GM18868 (cell line): ENCODE data around the gene MAN2B2.

ENCODE experiments used
- ATAC-seq: cut with Tn5 transposase; IDR thresholded peaks from one replicate; pipeline ENCODE4 v1.9.1; 2021; ENCODE audit warnings: mild to moderate bottlenecking, moderate library complexity; ENCODE audit not compliant: unreplicated experiment

Gene MAN2B2

DNA sequence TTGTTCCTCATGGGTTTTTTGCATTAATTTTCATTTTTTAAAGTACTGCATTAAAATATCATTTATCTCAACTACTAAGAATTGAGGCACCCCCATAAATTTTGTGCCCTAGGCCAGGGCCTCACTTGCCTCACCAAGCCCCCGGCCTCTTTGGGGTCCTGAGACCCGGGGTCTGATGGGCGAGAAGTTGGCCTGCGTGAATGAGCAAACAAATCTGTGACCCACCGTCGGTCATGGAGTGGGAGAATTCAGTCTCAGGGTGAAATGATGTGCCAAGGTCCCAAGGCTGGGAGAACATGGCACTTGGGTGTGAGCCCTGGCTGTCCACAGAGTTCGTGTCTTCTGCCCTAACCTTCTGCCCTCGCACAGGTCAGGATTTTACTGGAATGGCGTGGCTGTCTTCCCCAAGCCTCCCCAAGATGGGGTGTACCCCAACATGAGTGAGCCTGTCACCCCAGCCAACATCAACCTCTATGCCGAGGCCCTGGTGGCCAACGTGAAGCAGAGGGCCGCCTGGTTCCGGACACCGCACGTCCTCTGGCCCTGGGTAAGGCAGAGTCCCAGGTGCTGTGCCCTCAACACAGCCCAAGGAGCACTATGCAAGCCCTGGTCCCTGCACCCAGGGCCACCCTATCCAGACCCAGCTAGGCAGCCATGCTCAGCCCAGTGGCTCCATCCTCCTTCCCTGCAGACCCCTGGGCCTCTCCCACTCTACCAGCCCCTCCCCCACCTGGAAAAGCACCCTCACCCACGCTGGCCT lies 18.0 kb downstream of the MAN2B2 start:
- no peak for ATAC-seq

DNA sequence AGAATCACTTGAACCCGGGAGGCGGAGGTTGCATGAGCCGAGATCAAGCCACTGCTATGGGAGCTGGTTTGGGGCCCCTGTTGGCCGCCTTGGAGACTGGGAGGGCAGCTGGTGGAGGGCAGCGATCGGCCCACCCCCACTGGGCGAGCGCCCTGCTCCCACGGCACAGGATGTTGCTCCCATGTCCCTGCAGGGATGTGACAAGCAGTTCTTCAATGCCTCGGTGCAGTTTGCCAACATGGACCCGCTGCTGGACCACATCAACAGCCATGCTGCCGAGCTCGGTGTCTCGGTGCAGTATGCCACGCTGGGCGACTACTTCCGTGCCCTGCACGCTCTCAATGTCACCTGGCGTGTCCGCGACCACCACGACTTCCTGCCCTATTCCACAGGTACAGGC lies 19.4 kb downstream of the MAN2B2 start:
- no peak for ATAC-seq

DNA sequence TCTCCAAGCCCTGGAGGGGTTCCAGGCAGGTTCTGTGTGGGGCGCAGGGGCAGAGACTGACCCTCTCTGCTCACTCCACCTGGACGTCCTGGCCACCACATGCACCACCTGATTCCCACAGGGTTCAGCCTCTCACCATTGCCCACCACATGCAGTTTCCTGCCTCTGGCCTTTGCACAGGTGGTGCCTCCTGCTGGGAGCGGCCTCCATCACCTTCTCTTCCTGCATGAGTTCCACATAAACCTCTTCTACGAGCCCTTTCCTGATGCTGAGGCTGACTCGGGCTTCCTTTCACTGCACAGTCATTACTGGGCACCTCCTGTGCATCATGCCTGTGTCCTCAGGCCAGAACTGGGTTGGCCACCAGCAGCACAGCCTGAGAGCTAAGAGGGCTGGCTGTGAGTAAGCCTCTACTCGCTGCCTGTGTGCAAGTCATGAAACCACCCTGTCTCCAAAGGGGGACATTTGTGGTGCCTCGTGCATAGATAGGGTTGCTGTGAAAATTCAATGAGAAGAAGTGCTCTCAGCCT lies 19.9 kb downstream of the MAN2B2 start:
- ATAC-seq, result no peak

DNA sequence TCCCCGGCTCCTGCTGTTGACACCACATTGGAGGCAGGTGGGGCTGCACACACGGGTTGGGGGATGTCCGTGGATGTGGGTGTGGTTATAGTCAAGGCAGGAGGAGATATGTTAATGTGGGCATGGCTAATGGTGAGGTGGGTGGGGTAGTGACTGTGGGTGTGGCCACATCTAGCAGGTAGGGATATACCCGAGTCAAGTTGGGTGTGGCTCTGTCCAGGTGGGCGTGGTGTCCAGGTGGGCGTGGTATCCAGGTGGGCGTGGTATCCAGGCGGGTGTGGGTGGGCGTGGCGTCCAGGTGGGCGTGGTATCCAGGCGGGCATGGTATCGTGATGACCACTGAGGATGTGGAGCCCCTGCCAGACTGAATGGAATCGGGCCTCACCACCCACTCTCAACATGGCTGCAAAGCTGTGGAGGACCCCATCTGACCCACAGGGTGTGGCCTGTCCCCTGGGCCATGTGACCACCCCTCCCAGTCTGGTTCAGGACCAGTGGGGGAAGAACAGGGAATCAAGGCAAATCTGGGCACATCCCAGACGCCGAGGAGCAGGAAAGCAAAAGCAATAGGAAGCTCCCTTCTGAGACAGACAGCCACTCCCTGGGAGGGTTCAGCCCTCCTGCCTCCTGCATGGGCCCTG lies 21.0 kb downstream of the MAN2B2 start:
- no peak for ATAC-seq

DNA sequence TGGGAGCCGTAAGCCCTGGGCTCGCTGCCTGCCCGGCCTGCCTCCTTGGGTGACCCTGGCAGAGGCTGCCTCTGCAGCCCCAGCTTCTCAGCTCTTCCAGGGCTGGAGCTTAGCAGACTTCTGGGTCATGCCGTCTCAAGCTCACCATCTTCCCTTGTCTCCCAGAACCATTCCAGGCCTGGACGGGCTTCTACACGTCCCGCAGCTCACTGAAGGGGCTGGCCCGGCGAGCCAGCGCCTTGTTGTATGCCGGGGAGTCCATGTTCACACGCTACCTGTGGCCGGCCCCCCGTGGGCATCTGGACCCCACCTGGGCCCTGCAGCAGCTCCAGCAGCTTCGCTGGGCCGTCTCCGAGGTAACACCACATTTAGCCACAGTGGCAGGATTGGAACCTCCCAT lies 22.0 kb downstream of the MAN2B2 start:
- no peak for ATAC-seq

DNA sequence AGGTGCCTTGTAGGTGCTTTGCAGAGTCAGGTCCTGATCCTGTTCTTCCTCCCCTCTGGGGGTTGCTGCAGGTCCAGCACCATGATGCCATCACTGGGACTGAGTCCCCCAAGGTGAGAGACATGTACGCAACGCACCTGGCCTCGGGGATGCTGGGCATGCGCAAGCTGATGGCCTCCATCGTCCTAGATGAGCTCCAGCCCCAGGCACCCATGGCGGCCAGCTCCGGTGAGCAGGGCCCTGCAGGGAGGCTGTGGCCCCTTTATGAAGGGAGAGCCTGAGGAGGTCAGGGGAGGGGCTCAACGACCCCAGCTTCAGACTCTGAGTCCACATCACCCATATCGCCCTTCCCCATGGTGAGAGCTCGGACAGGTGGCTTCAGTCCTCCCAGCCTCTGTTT lies 23.1 kb downstream of the MAN2B2 start:
- ATAC-seq, result no peak

DNA sequence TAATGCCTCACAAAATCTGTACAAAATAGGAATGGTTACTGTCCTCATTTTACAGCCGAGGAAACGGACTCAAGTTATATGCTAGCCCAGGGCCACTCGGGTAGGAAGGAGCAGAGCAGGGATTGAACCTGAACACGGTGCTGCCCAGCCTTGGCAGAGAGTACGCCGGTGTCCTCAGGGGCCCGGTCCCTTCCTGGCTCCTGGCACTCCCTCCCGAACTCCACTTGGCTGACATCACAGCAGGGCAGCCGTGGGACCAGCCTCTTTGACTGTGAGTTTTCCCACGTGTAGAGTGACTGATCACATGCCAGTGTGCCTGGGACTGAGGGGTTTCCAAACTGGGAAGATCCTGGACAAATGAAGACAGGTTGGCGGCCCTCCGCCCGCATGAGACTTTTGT lies 23.7 kb downstream of the MAN2B2 start:
- ATAC-seq, result no peak

DNA sequence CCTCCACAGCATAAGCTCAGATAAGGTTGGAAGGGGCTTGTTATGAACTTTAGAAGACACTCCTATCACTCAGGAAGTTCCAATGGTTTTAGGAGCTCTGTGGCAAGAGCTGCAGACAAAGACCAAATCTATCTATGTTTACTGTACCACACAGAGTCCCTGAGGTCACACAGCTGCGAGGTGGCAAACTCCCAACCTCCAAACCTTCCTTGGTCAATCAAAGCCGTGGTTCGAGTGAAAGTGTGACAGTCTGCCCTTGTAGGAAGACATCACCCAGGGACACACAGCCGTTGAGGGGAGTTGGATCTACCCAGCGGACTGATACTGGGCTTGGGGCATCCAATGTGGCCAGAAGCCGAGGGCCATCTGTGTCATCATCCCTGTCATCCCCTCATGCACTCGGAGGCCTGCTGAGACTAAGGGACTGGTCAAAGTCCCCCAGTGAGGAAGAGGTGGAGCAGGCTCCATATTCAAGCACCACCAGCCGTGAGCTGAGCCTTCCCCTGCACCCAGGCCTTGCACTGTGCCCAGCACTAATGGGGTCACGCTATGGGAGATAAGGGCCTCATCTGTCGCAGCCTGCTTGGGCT lies 26.8 kb downstream of the MAN2B2 start:
- no peak for ATAC-seq

DNA sequence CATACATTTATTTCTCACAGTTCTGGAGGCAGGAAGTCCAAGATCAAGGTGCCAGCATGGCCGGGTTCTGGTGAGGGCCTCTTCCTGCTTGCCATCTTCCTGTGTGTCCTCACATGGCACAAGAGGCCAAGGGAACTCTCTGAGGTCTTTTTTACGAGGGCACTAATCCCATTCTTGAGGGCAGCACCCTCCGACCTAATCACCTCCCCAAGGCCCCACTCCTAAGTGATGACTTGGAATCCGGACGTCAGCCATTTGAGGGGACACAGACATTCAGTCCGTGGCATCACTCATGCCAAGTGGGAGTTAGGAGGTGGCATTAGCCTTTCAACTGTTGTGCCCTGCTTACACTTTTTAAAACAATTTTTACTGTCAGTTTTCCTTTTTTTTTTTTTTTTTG lies 27.3 kb downstream of the MAN2B2 start:
- no peak for ATAC-seq

DNA sequence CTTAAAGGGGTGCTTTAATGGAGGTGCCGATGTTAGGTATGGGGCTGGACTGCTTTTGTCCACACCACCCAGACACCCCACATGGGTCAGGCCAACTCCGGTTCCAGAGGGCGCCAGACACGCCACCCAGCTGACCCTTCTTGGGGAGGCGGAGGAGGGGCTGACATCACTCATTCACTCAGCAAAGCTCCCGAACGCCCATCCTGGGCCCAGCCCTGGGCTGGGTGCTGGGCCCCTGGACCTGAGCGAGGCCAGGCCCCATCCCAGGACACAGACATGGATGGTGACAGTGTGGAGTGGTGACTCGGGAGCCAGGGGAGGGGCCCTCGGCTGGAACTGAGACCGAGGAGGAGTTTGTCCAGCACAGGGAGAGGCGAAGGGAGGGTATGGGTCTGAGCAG lies 28.1 kb downstream of the MAN2B2 start:
- no peak for ATAC-seq

DNA sequence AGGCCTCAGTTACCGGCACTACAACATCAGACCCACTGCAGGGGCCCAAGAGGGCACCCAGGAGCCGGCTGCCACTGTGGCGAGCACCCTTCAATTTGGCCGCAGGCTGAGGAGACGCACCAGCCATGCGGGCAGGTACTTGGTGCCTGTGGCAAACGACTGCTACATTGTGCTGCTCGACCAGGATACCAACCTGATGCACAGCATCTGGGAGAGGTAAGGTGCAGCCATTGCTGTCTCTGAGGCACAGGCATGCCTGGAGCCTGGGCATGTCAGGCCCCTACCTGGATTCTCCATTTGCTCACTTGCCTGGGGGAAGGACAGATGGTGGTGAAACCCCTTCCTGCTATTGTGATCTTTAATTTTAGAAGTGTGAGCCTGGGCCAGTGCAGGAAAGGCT lies 30.1 kb downstream of the MAN2B2 start:
- ATAC-seq, result no peak

DNA sequence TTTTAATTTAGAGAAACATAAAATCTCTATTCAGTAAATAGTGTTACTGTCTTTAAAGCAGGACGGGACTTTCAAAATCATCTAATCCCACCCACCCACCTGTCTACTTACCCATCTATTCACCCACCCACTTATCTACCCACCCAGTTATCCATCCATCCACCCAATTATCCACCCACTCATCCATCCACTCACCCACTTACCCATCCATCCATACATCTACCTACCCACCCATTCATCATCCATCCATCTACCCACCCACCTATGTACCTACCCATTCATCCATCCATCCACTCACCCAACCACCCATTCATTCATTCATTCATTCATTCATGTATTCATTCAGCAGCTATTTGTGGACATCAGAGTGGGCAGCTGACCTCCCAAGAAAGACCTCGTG lies 30.6 kb downstream of the MAN2B2 start:
- ATAC-seq, result no peak

DNA sequence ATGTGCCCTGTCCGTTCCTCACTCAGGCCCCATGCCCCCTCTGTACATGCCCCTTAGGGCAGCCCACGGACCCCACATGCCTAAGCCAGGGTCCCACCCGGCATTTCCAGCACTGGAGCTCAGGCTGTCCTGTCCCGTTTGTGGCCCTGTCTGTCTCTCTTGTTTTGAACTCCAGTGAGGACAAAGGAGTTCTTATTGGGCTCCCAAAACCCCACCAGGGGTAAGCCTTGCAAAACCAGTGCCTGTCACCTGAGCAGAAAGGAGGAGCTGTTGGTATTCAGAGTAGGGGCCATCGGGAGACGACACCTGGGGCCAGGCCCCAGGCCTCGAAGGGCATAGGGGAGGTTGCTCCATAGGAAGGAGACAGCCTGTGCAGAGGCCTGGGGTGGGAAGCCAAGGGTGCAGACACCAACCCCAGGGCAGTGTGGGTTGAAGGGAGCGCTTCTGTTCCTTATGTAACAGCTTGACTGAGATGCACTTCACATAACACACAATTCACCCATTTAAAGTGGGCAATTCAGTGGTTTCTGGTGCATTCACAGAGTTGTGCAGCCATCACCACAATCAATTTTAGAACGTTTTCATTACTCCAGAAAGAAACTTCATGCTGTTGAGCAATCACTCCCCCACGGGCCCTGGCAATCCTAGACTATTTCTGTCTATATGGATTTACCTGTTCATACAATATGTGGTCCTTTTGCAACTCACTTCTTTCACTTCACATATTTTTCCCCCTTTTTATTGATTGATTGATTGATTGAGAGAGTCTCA lies 31.7 kb downstream of the MAN2B2 start:
- no peak for ATAC-seq

DNA sequence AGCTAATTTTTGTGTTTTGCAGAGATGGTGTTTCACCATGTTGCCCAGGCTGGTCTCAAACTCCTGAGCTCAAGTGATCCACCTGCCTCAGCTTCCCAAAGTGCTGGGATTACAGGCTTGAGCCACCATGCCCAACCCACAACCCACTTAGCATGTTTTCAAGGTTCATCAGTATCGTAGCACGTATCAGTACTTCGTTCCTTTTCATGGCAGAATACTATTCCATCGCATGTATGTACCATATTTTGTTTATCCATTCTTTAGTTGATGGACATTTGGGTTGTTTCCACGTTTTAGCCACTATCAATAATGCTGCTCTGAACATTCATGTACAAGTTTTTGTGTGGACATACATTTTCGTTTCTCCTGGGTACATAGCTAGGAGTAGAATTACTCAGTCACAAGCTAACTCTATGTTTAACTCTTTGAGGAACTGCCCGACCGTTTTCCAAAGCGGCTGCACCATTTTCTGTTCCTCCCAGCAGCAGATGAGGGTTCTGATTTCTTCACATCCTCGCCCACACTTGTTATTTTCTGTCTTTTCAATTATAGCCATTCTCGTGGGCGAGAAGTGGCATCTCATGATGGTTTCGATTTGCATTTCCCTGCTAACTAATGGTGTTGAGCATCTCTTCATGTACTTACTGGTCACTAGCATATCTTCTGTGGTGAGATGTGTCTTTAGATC lies 32.5 kb downstream of the MAN2B2 start:
- no peak for ATAC-seq

DNA sequence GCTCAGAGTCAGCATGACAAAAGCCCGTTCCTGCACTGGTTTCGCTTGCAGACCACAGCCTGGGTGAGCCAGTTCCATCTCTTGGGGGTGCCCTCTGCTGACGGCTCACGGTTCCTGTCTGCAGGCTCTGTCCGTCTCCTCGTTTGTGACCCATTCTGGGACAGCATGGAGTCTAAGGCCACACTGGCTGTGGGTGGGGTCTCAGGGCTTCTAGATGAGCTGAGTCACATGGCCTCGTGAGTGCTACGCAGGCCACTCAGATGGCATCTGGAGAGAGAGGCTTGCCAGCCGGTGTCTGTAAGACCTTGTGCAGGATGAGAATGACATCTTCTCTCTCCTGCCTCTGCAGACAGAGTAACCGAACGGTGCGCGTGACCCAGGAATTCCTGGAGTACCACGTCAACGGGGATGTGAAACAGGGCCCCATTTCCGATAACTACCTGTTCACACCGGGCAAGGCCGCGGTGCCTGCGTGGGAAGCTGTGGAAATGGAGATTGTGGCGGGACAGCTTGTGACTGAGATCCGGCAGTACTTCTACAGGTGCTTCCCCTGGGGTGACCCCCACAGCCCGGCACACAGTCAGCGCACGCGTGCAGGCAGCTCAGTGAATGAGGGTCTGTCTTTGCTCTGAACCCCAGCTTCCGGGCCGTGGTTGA lies 33.9 kb downstream of the MAN2B2 start:
- no peak for ATAC-seq

DNA sequence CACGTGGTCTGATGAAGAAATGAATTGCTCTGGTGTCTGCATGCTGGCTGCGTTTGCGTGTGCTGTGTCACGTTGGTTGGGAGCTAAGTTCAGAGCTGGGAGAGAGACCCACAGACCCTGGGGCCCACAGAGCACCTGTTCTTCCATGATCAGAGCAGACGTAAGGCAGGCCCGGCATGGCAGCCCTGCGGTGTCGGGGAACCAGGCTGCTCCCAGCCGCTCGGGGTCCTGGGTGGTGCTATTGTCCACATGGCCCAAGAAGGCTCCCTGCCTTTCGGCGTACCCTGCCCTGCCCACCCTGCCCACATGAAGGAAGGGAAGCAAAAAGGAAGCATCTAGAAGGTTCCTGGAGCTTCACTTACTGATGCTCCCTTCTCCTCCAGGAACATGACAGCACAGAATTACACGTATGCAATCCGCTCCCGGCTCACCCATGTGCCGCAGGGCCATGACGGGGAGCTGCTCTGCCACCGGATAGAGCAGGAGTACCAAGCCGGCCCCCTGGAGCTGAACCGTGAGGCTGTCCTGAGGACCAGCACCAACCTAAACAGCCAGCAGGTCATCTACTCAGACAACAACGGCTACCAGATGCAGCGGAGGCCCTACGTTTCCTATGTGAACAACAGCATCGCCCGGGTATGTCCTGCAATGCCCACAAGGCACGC lies 34.6 kb downstream of the MAN2B2 start:
- ATAC-seq, result no peak

DNA sequence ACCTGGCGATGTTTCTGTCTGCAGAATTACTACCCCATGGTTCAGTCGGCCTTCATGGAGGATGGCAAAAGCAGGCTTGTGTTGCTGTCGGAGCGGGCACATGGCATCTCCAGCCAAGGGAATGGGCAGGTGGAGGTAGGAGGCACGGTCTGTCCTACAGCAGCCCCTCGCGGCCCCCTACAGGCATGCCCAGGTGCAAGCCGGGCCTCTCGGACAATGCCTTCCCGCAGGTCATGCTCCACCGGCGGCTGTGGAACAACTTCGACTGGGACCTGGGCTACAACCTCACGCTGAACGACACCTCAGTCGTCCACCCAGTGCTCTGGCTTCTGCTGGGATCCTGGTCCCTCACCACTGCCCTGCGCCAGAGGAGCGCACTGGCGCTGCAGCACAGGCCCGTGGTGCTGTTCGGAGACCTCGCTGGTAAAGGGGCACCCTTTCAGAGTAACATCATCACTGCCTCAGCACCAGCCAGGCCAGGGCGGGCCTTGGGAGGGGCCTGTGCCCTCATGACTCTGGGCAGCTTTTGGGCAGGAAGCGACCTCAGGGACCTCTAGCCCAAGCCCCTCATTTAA lies 36.0 kb downstream of the MAN2B2 start:
- ATAC-seq, result no peak

DNA sequence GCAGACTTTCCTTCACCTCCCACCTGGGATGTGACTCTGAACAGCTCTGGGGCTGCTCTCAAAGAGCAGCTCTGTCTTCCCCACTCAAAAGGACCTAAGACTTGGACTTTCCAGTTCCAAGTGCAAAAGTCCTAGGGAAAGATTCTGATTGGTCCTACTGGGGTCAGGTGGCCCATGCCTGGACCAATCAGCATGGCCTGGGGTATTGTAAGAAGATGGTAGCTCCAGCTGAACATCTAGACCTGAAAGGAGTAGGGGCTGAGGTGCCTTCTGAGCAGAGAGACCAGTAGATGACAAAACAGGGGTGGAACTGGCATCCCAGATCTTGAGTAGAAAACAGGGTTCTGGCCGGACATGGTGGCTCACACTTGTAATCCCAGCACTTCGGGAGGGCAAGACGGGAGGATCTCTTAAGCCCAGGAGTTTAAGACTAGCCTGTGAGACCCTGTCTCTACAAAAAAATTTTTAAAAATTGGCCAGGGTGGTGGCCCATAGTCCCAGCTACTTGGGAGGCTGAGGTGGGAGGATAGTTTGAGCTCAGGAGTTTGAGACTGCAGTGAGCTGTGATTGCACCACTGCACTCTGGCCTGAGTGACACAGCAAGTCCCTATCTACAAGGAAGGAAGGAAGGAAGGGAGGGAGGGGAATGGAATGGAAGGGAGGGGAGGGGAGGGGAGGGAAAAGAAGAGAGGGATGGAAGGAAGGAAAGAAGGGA lies 38.1 kb downstream of the MAN2B2 start:
- ATAC-seq, result no peak
